AG10803 (cell line): ENCODE data around the gene PACSIN1.

Experiments used
- DNase-seq: peaks from one replicate; pipeline ENCODE4 v3.0.0; 2010; ENCODE audit warnings: low read depth
- H3K4me3 ChIP-seq: 2 replicates; pipeline ENCODE4 v1.5.1; 2011; ENCODE audit warnings: mild to moderate bottlenecking, low read length, control low read depth
- CTCF ChIP-seq: conservative IDR thresholded peaks from 2 replicates; pipeline ENCODE4 v1.5.1; 2011; ENCODE audit warnings: mild to moderate bottlenecking, low read length, control low read depth, inconsistent platforms

The PACSIN1 gene

GRCh38 chr6:34540222-34540621 lies 74.3 kb downstream of the PACSIN1 start:
- no peak for DNase-seq
- no peak overlapping the region for H3K4me3 ChIP-seq
- TF ChIP-seq CTCF = no peak

GRCh38 chr6:34540841-34541240 lies 75.0 kb downstream of the PACSIN1 start:
- H3K4me3 ChIP-seq = no peak overlapping the region
- DNase-seq = no peak
- no peak for TF ChIP-seq CTCF

- no peak for TF ChIP-seq CTCF
- peak; percentile 45 for DNase-seq
- H3K4me3 ChIP-seq = no peak overlapping the region
Observed at GRCh38 chr6:34543421-34543820, 77.5 kb downstream of the PACSIN1 start.

GRCh38 chr6:34544052-34544604 lies 78.3 kb downstream of the PACSIN1 start:
- no peak for DNase-seq
- TF ChIP-seq CTCF = no peak
- H3K4me3 ChIP-seq = no peak overlapping the region

- DNase-seq = no peak
- no peak for TF ChIP-seq CTCF
- no peak overlapping the region for H3K4me3 ChIP-seq
Observed at GRCh38 chr6:34544776-34545471, 79.0 kb downstream of the PACSIN1 start.

GRCh38 chr6:34546551-34547321 lies 80.9 kb downstream of the PACSIN1 start:
- DNase-seq = peak; percentile 6
- no peak overlapping the region for H3K4me3 ChIP-seq
- no peak for TF ChIP-seq CTCF
